HFF-Myc (cell line): ENCODE measurements around the gene CALCOCO2.
A peak's percentile ranks its signal among the peaks of the same experiment; 100 is the strongest.
"Not testable (repeated sequence)": the region's sequence is repeated elsewhere in the genome, so short reads cannot be mapped to it uniquely, and the experiment has no call there.

Experiments
- DNase-seq: peaks from one replicate; pipeline ENCODE4 v3.0.0-alpha.2; 2011; ENCODE audit warnings: low read depth; ENCODE audit errors: extremely low read depth
- H3K4me3 ChIP-seq: replicated peaks from 2 replicates; pipeline ENCODE4 v1.5.1; 2011; ENCODE audit warnings: low read depth, mild to moderate bottlenecking, control low read depth, low read length
- CTCF ChIP-seq: IDR thresholded peaks from 2 replicates; pipeline ENCODE4 v1.5.1; 2012; ENCODE audit warnings: mild to moderate bottlenecking, low read depth, low read length, control low read depth; ENCODE audit errors: missing control alignments

The CALCOCO2 gene

GRCh38 chr17:48814504-48814903 is 16.3 kb upstream of the CALCOCO2 start:
- no peak for DNase-seq
- peak; percentile 83 for TF ChIP-seq CTCF

GRCh38 chr17:48815311-48815710 is 15.5 kb upstream of the CALCOCO2 start:
- TF ChIP-seq CTCF: no peak
- DNase-seq: no peak
- H3K4me3 ChIP-seq: no peak overlapping the region

More at GRCh38 chr17:48814504-48814903, 16.3 kb upstream of the CALCOCO2 start:
- no peak overlapping the region for H3K4me3 ChIP-seq

GRCh38 chr17:48816438-48816773 is 14.4 kb upstream of the CALCOCO2 start:
- DNase-seq: no peak
- H3K4me3 ChIP-seq: peak overlapping the region; percentile 26
- no peak for TF ChIP-seq CTCF

GRCh38 chr17:48816774-48817590 is 13.9 kb upstream of the CALCOCO2 start, which contains the start of gene TTLL6:
Gene TTLL6, minus strand, starts transcription at chr17:48817229. Its CDS starts 157 bp downstream, at chr17:48817072.
- peak within 1 kb of the TSS; percentile 26 for H3K4me3 ChIP-seq
- TF ChIP-seq CTCF: no peak
- no peak for DNase-seq

GRCh38 chr17:48818361-48818841 is 12.4 kb upstream of the CALCOCO2 start:
- H3K4me3 ChIP-seq: no peak overlapping the region
- no peak for TF ChIP-seq CTCF
- no peak for DNase-seq

- DNase-seq: no peak
- no peak for TF ChIP-seq CTCF
- H3K4me3 ChIP-seq: no peak overlapping the region
Measured at GRCh38 chr17:48819466-48819865, 11.4 kb upstream of the CALCOCO2 start.

- DNase-seq, H3K4me3 ChIP-seq: not testable (repeated sequence)
Measured at GRCh38 chr17:48820936-48821335, 9.9 kb upstream of the CALCOCO2 start.
